ENCODE measurements around the gene SLC25A45.
A peak's percentile ranks its signal among the peaks of the same experiment; 100 is the strongest.

SLC25A45 gene

GRCh38 chr11:65382033-65382803 is at the start of gene SLC25A45:
Gene SLC25A45, minus strand, starts transcription at chr11:65382646. Its CDS starts 695 bp downstream, at chr11:65381951.
- peak; percentile 97 for DNase-seq (ENCODE audit: low spot score)

GRCh38 chr11:65431451-65432099 is 49.1 kb upstream of the SLC25A45 start:
- DNase-seq (ENCODE audit: low spot score): no peak

- DNase-seq (ENCODE audit: low spot score): no peak
These were observed 48.2 kb upstream of the SLC25A45 start for GRCh38 chr11:65430406-65431217.

GRCh38 chr11:65429724-65430405 is 47.4 kb upstream of the SLC25A45 start:
- DNase-seq (ENCODE audit: low spot score): no peak

- peak; percentile 48 for DNase-seq (ENCODE audit: low spot score)
These were observed 46.7 kb upstream of the SLC25A45 start for GRCh38 chr11:65429068-65429681.

GRCh38 chr11:65428578-65429067 is 46.2 kb upstream of the SLC25A45 start:
- no peak for DNase-seq (ENCODE audit: low spot score)

GRCh38 chr11:65427691-65428577 is 45.5 kb upstream of the SLC25A45 start:
- peak; percentile 67 for DNase-seq (ENCODE audit: low spot score)

GRCh38 chr11:65426839-65427690 is 44.6 kb upstream of the SLC25A45 start:
- peak; percentile 84 for DNase-seq (ENCODE audit: low spot score)

- DNase-seq (ENCODE audit: low spot score): peak; percentile 97
These were observed 43.8 kb upstream of the SLC25A45 start for GRCh38 chr11:65425971-65426838.

- peak; percentile 96 for DNase-seq (ENCODE audit: low spot score)
These were observed 42.9 kb upstream of the SLC25A45 start for GRCh38 chr11:65425105-65425970.

- peak; percentile 55 for DNase-seq (ENCODE audit: low spot score)
These were observed 42.0 kb upstream of the SLC25A45 start for GRCh38 chr11:65424205-65425104.

GRCh38 chr11:65423516-65424204 is 41.2 kb upstream of the SLC25A45 start:
- DNase-seq (ENCODE audit: low spot score): peak; percentile 31

GRCh38 chr11:65422633-65423515 is 40.4 kb upstream of the SLC25A45 start, which contains the start of gene NEAT1:
Gene NEAT1, plus strand, starts transcription at chr11:65422798.
- DNase-seq (ENCODE audit: low spot score): peak; percentile 92

GRCh38 chr11:65421794-65422632 is 39.6 kb upstream of the SLC25A45 start:
- DNase-seq (ENCODE audit: low spot score): peak; percentile 97
